B cell (primary cell): Measurements from ENCODE around the gene RPS19. TPM values are rescaled to one million over a fixed set of nuclear protein-coding genes. Genes with fewer than 3 reads are reported as not detected.

Source experiments
- ATAC-seq: fragments of 200-7000 bp; cut with Tn5 transposase; one replicate; pipeline ENCODE4 v1.10.0; 2021; ENCODE audit warnings: low read depth, mild to moderate bottlenecking, moderate number of reproducible peaks, moderate library complexity
- CTCF ChIA-PET: fragments of 350-600 bp; sonication (Branson Sonifier 250); formaldehyde crosslinking; loops from one replicate; lab custom pipeline; 2021; ENCODE audit warnings: antibody characterized with exemption, inconsistent platforms; lab: Charles Lee
- POLR2A ChIA-PET: fragments of 350-600 bp; sonication (Branson Sonifier 250); formaldehyde crosslinking; loops from one replicate; lab custom pipeline; 2021; ENCODE audit warnings: antibody characterized with exemption; lab: Charles Lee
- DNase-seq: peaks from one replicate; pipeline ENCODE4 v3.0.0; 2013
- H2AFZ ChIP-seq: 2 replicates; pipeline ENCODE4 v1.6.1; 2012; ENCODE audit warnings: mild to moderate bottlenecking, low read depth, low read length; ENCODE audit not compliant: insufficient read depth, poor library complexity, severe bottlenecking
- H3K27ac ChIP-seq, 2 donors: 1 replicate in 1 of 2; 2 replicates in 1 of 2; pipeline ENCODE4 v1.5.1; 2012 to 2013; ENCODE audit warnings: low read length in 2 of 2, mild to moderate bottlenecking in 2 of 2, moderate library complexity in 1 of 2
- H3K27me3 ChIP-seq, 4 experiments: fragments of 200-600 bp in 1 of 4; sonication (generic) in 1 of 4; replicated peaks in 1 of 4; 1 replicate in 2 of 4; 2 replicates in 2 of 4; pipeline versions ENCODE4 v1.6.1 to v1.7.0; 2013 to 2016; ENCODE audit warnings: low read length in 3 of 4, mild to moderate bottlenecking in 2 of 4, mixed read lengths in 1 of 4, moderate library complexity in 1 of 4; ENCODE audit not compliant: insufficient read depth in 4 of 4, control insufficient read depth in 3 of 4; ENCODE audit errors: control extremely low read depth in 1 of 4
- H3K36me3 ChIP-seq, 2 experiments: replicated peaks in 1 of 2; 1 replicate in 1 of 2; 2 replicates in 1 of 2; pipeline versions ENCODE4 v1.6.1 to v1.7.1; 2013; ENCODE audit warnings: low read length in 1 of 2; ENCODE audit not compliant: insufficient read depth in 2 of 2, control insufficient read depth in 1 of 2; ENCODE audit errors: control extremely low read depth in 1 of 2, extremely low read depth in 1 of 2
- H3K4me1 ChIP-seq, 2 donors: fragments of 200-600 bp in 1 of 2; sonication (generic) in 1 of 2; 1 replicate in 1 of 2; 2 replicates in 1 of 2; pipeline versions ENCODE4 v1.5.1 to v1.6.1; 2013 to 2017; ENCODE audit warnings: low read length in 2 of 2; ENCODE audit not compliant: control insufficient read depth in 2 of 2, insufficient read depth in 2 of 2
- H3K4me2 ChIP-seq: replicated peaks from 2 replicates; pipeline ENCODE3; 2012; ENCODE audit warnings: mild to moderate bottlenecking, low read depth, low read length; ENCODE audit not compliant: poor library complexity, severe bottlenecking
- H3K4me3 ChIP-seq, 5 experiments: fragments of 200-600 bp in 1 of 5; sonication (generic) in 1 of 5; 1 replicate in 3 of 5; 2 replicates in 2 of 5; pipeline versions ENCODE4 v1.5.1 to v1.7.0; 2011 to 2016; ENCODE audit warnings: low read length in 4 of 5, mild to moderate bottlenecking in 4 of 5, low read depth in 2 of 5, control low read depth in 1 of 5, moderate library complexity in 1 of 5; ENCODE audit not compliant: insufficient read depth in 1 of 5; ENCODE audit errors: control extremely low read depth in 1 of 5, extremely low read depth in 1 of 5
- H3K79me2 ChIP-seq: fragments of 200-600 bp; sonication (generic); one replicate; pipeline ENCODE4 v1.6.0; 2016; ENCODE audit warnings: low read length; ENCODE audit not compliant: control insufficient read depth, insufficient read depth
- H3K9ac ChIP-seq: fragments of 200-600 bp; sonication (generic); 2 replicates; pipeline ENCODE4 v1.6.1; 2017; ENCODE audit warnings: mild to moderate bottlenecking, low read length, moderate library complexity
- H3K9me3 ChIP-seq, 3 donors: one replicate each; pipeline versions ENCODE4 v1.6.1 to v1.7.1; 2013; ENCODE audit warnings: low read length in 2 of 3; ENCODE audit not compliant: control insufficient read depth in 2 of 3, insufficient read depth in 1 of 3; ENCODE audit errors: control extremely low read depth in 1 of 3
- H4K20me1 ChIP-seq: 2 replicates; pipeline ENCODE4 v1.6.0; 2012; ENCODE audit warnings: mild to moderate bottlenecking, low read length; ENCODE audit not compliant: insufficient read depth, control insufficient read depth, poor library complexity, severe bottlenecking
- H3K27ac Mint-ChIP-seq: one replicate; pipeline ENCODE4 v1.8.0; 2021; ENCODE audit warnings: mixed read lengths
- H3K27me3 Mint-ChIP-seq: one replicate; pipeline ENCODE4 v1.8.0; 2021; ENCODE audit warnings: mixed read lengths
- H3K4me1 Mint-ChIP-seq: one replicate; pipeline ENCODE4 v1.8.0; 2021; ENCODE audit warnings: mixed read lengths
- H3K4me3 Mint-ChIP-seq: one replicate; pipeline ENCODE4 v1.8.0; 2021; ENCODE audit warnings: mixed read lengths
- H3K9me3 Mint-ChIP-seq: one replicate; pipeline ENCODE4 v1.8.0; 2022; ENCODE audit warnings: mixed read lengths; ENCODE audit not compliant: insufficient read depth
- EZH2 ChIP-seq: IDR thresholded peaks from 2 replicates; pipeline ENCODE4 v1.6.1; 2012; ENCODE audit warnings: borderline replicate concordance, low read depth, mild to moderate bottlenecking, moderate library complexity, low read length; ENCODE audit not compliant: insufficient read depth, poor library complexity, severe bottlenecking
- WGBS: methylation state at CpG from one replicate; pipeline ENCODE4 v1.1.5; 2013; ENCODE audit warnings: missing lambda C conversion rate; ENCODE audit not compliant: insufficient coverage; 5-methylcytosine and 5-hydroxymethylcytosine counted together
- intact Hi-C: fragments of 100-400 bp; cut with micrococcal nuclease; formaldehyde crosslinking; loops from one replicate; pipeline ENCODE4 v1.10.0; 2022
- polyA plus RNA-seq: library from polyadenylated mRNA; depleted of rRNA; stranded (reverse); fragments of >200 nt; gene quantifications from 2 replicates; pipeline ENCODE4 v1.2.3, GENCODE V29; 2012
- total RNA-seq, 2 donors: library from RNA; stranded (reverse); fragments of 120-200 nt in 1 of 2; gene quantifications; 1 replicate in 1 of 2; 2 replicates in 1 of 2; pipeline versions ENCODE4 v1.2.3 to v1.2.4, GENCODE V29; 2013 to 2022
- TF ChIP-seq, protein P1 (sequence below): fragments of 200-600 bp; IDR thresholded peaks from one replicate; pipeline ENCODE4 v1.8.0; 2022; ENCODE audit warnings: antibody characterized with exemption, mild to moderate bottlenecking

Gene RPS19
- total and polyA plus RNA-seq, 2 donors (not counting 1 experiment from before 2014, with no cell fraction given), result 3,322 to 9,144 TPM

GRCh38 chr19:41861116-41861768 is 1.2 kb downstream of the RPS19 start:
- Histone ChIP-seq H4K20me1 (peaks cover 56% of the 10 kb centered on the region), H2AFZ (peak overlapping the region; percentile 81), H3K4me2 (peak overlapping the region; percentile 94), H3K4me1 (peaks cover 42 to 57% of the 10 kb centered on the region in 2 donors), H3K36me3 (peaks cover 2 to 52% of the 10 kb centered on the region in 2 experiments), H3K4me3 (peak overlapping the region; percentile 34 to 96 (median 75)), H3K27me3 (no peaks in the 10 kb centered on the region), H3K9ac (peak overlapping the region; percentile 93), H3K9me3 (no peaks in the 10 kb centered on the region), H3K79me2 (peaks cover 60% of the 10 kb centered on the region), H3K27ac (peak overlapping the region; percentile 58 to 94)
- ChIA-PET CTCF (interaction anchor here (0.6 to 5.9 kb wide), 11 partner anchors 13 to 330 kb away, joined by 3 to 83 read pairs (median 12); partner anchors contain the start of genes ARHGEF1, CD79A and RABAC1), POLR2A (interaction anchor here (1.2 to 2.8 kb wide), 5 partner anchors 10 to 97 kb away, joined by 6 to 57 read pairs (median 13); partner anchors contain the start of genes ARHGEF1, CD79A and RABAC1)
- DNase-seq (no peak), ATAC-seq (no peak)
- no peaks in the 10 kb centered on the region for H3K27me3 Mint-ChIP-seq
- H3K4me1 Mint-ChIP-seq, result peaks cover 52% of the 10 kb centered on the region
- no peak for TF ChIP-seq EZH2
- TF ChIP-seq, protein P1, sequence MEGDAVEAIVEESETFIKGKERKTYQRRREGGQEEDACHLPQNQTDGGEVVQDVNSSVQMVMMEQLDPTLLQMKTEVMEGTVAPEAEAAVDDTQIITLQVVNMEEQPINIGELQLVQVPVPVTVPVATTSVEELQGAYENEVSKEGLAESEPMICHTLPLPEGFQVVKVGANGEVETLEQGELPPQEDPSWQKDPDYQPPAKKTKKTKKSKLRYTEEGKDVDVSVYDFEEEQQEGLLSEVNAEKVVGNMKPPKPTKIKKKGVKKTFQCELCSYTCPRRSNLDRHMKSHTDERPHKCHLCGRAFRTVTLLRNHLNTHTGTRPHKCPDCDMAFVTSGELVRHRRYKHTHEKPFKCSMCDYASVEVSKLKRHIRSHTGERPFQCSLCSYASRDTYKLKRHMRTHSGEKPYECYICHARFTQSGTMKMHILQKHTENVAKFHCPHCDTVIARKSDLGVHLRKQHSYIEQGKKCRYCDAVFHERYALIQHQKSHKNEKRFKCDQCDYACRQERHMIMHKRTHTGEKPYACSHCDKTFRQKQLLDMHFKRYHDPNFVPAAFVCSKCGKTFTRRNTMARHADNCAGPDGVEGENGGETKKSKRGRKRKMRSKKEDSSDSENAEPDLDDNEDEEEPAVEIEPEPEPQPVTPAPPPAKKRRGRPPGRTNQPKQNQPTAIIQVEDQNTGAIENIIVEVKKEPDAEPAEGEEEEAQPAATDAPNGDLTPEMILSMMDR, result no peak
- WGBS, result 57% methylated on average over 3 of the region's 9 CpGs
- intact Hi-C loops, result no loop called here
- H3K27ac Mint-ChIP-seq, result peak overlapping the region; percentile 91
- H3K9me3 Mint-ChIP-seq, result no peaks in the 10 kb centered on the region
- peak overlapping the region; percentile 92 for H3K4me3 Mint-ChIP-seq

DNA sequence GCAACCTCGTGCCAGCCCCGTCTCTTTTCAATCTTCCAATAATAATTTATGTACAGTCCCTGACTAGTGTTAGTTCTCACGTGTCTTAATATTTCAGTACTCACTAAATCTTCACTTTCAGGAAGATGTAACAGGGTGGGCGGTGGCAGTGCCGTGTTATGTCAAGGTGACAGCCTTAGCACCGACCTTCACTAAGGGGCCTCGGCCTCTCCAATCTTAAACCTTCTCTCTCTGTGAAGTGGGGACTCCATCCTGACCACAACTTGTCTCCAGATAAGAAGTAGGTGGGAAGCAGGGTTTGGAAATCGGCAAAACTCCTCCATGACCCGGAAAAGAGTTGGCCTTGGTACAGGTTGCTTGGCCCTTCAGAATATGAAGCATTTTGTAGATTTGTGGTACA is 1.8 kb downstream of the RPS19 start:
- no peaks in the 10 kb centered on the region for H3K27me3 Mint-ChIP-seq
- intact Hi-C loops, result no loop called here
- H3K27ac ChIP-seq, result peak overlapping the region in 1 of 2 donors; percentile 94
- no peak overlapping the region for H3K4me3 ChIP-seq
- H3K9ac ChIP-seq, result no peak overlapping the region
- H3K79me2 ChIP-seq, result peaks cover 66% of the 10 kb centered on the region
- H3K9me3 ChIP-seq, result no peaks in the 10 kb centered on the region
- H3K4me3 Mint-ChIP-seq, result peak overlapping the region; percentile 92
- H4K20me1 ChIP-seq, result peaks cover 62% of the 10 kb centered on the region
- WGBS, result 78% methylated on average over 4 of the region's 9 CpGs
- no peaks in the 10 kb centered on the region for H3K9me3 Mint-ChIP-seq
- DNase-seq (no peak), ATAC-seq (no peak)
- peaks cover 2 to 54% of the 10 kb centered on the region in 2 experiments for H3K36me3 ChIP-seq
- TF ChIP-seq, protein P1, result no peak
- no peak for TF ChIP-seq EZH2
- H3K27ac Mint-ChIP-seq, result peak overlapping the region; percentile 67
- H2AFZ ChIP-seq, result no peak overlapping the region
- POLR2A ChIA-PET, result interaction anchor here (1.4 to 2.8 kb wide), 3 partner anchors 15 to 83 kb away, joined by 3 to 57 read pairs (median 44); partner anchors contain the start of genes ARHGEF1 and CD79A
- CTCF ChIA-PET, result interaction anchor here (0.8 to 17.0 kb wide), 7 partner anchors 12 to 97 kb away, joined by 3 to 331 read pairs (median 35); partner anchors contain the start of genes CD79A and RABAC1
- H3K4me1 Mint-ChIP-seq, result peaks cover 55% of the 10 kb centered on the region
- peaks cover 42 to 60% of the 10 kb centered on the region in 2 donors for H3K4me1 ChIP-seq
- H3K4me2 ChIP-seq, result peak overlapping the region; percentile 94
- H3K27me3 ChIP-seq, result no peaks in the 10 kb centered on the region
